ENCODE data around the gene SPIB.

Gene SPIB

GRCh38 chr19:50479761-50480251 is 61.1 kb downstream of the SPIB start:
- TF ChIP-seq, protein P1, sequence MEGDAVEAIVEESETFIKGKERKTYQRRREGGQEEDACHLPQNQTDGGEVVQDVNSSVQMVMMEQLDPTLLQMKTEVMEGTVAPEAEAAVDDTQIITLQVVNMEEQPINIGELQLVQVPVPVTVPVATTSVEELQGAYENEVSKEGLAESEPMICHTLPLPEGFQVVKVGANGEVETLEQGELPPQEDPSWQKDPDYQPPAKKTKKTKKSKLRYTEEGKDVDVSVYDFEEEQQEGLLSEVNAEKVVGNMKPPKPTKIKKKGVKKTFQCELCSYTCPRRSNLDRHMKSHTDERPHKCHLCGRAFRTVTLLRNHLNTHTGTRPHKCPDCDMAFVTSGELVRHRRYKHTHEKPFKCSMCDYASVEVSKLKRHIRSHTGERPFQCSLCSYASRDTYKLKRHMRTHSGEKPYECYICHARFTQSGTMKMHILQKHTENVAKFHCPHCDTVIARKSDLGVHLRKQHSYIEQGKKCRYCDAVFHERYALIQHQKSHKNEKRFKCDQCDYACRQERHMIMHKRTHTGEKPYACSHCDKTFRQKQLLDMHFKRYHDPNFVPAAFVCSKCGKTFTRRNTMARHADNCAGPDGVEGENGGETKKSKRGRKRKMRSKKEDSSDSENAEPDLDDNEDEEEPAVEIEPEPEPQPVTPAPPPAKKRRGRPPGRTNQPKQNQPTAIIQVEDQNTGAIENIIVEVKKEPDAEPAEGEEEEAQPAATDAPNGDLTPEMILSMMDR (IDR thresholded peaks at IDR 0.05): no peak
- Histone ChIP-seq H3K4me3 (no peak overlapping the region), H3K27ac (no peak overlapping the region)
- DNase-seq (ENCODE audit: low spot score): no peak

DNA sequence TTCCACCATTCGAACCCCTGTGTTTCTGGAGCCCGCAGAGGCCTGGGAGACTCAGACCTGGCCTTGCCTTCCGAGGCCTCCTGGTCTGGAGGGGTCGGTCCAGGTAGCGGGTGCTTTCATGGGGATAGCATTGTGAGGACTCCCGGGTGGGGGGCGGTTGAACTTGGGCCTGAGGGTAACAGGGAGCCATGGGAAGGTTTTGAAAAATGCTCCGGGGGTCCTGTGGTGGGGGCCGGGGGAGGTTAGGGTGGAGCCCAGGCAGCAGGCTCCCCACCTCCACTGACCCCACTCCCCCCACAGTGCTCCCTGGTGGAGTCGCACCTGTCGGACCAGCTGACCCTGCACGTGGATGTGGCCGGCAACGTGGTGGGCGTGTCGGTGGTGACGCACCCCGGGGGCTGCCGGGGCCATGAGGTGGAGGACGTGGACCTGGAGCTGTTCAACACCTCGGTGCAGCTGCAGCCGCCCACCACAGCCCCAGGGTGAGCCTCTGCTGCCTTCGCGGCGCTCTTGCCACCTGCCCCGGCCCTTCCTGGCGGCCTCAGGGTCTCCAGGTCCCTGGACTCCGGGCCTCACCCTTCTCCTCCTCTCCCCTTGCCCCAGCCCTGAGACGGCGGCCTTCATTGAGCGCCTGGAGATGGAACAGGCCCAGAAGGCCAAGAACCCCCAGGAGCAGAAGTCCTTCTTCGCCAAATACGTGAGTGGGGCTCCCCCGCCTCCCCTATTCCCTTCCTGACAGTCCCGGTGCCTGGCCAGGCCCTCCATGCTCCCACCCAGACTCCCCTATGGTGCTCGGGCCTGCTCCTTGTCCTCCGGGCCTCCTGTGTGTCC is 61.8 kb downstream of the SPIB start:
- H3K4me3 ChIP-seq: no peak overlapping the region
- no peak overlapping the region for H3K27ac ChIP-seq
- TF ChIP-seq, protein P1 (IDR thresholded peaks at IDR 0.05): no peak
- DNase-seq (ENCODE audit: low spot score): no peak
